GM10266 (cell line): Measurements from ENCODE around the gene PCDHGA10.
"Not testable (repeated sequence)": the region's sequence is repeated elsewhere in the genome, so short reads cannot be mapped to it uniquely, and the experiment has no call there.

Source experiments
- DNase-seq: peaks from one replicate; pipeline ENCODE4 v3.0.0; 2012; ENCODE audit errors: extremely low spot score
- TF ChIP-seq, protein P1 (sequence below): IDR thresholded peaks from 2 replicates; pipeline ENCODE4 v1.5.1; 2012; ENCODE audit warnings: mild to moderate bottlenecking, low read depth; ENCODE audit not compliant: control insufficient read depth, insufficient read depth; ENCODE audit errors: missing control alignments

The PCDHGA10 gene

DNA sequence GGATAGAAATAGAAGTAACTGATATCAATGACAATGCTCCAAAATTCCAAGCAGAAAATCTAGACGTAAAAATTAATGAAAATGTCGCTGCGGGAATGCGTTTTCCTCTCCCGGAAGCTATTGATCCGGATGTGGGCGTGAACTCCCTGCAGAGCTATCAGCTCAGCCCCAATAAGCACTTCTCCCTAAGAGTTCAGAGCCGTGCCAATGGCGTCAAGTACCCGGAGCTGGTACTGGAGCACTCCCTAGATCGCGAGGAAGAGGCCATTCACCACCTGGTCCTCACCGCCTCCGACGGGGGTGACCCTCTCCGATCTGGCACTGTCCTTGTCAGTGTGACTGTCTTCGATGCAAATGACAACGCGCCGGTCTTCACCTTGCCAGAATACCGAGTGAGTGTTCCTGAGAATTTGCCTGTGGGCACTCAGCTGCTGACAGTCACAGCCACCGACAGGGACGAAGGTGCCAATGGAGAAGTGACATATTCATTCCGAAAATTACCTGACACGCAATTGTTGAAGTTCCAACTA lies 818 bp downstream of the PCDHGA10 start:
- no peak for DNase-seq
- TF ChIP-seq, protein P1, sequence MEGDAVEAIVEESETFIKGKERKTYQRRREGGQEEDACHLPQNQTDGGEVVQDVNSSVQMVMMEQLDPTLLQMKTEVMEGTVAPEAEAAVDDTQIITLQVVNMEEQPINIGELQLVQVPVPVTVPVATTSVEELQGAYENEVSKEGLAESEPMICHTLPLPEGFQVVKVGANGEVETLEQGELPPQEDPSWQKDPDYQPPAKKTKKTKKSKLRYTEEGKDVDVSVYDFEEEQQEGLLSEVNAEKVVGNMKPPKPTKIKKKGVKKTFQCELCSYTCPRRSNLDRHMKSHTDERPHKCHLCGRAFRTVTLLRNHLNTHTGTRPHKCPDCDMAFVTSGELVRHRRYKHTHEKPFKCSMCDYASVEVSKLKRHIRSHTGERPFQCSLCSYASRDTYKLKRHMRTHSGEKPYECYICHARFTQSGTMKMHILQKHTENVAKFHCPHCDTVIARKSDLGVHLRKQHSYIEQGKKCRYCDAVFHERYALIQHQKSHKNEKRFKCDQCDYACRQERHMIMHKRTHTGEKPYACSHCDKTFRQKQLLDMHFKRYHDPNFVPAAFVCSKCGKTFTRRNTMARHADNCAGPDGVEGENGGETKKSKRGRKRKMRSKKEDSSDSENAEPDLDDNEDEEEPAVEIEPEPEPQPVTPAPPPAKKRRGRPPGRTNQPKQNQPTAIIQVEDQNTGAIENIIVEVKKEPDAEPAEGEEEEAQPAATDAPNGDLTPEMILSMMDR, result no peak

DNA sequence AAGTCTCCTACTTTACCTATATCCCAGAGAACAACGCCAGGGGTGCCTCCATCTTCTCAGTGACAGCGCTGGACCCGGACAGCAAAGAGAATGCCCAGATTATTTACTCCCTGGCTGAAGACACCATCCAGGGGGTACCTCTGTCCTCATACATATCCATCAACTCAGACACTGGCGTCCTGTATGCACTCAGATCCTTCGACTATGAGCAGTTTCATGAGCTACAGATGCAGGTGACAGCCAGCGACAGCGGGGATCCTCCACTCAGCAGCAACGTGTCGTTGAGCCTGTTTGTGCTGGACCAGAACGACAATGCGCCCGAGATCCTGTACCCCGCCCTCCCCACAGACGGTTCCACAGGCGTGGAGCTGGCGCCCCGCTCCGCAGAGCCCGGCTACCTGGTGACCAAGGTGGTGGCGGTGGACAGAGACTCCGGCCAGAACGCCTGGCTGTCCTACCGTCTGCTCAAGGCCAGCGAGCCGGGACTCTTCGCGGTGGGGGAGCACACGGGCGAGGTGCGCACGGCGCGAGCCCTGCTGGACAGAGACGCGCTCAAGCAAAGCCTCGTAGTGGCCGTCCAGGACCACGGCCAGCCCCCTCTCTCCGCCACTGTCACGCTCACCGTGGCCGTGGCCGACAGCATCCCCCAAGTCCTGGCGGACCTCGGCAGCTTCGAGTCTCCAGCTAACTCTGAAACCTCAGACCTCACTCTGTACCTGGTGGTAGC lies 1.9 kb downstream of the PCDHGA10 start:
- DNase-seq, result not testable (repeated sequence)

DNA sequence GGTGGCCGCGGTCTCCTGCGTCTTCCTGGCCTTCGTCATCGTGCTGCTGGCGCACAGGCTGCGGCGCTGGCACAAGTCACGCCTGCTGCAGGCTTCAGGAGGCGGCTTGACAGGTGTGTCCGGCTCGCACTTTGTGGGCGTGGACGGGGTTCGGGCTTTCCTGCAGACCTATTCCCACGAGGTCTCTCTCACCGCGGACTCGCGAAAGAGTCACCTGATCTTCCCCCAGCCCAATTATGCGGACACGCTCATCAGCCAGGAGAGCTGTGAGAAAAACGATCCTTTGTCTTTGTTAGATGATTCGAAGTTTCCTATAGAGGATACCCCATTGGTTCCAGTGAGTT lies 2.5 kb downstream of the PCDHGA10 start:
- DNase-seq, result not testable (repeated sequence)

DNA sequence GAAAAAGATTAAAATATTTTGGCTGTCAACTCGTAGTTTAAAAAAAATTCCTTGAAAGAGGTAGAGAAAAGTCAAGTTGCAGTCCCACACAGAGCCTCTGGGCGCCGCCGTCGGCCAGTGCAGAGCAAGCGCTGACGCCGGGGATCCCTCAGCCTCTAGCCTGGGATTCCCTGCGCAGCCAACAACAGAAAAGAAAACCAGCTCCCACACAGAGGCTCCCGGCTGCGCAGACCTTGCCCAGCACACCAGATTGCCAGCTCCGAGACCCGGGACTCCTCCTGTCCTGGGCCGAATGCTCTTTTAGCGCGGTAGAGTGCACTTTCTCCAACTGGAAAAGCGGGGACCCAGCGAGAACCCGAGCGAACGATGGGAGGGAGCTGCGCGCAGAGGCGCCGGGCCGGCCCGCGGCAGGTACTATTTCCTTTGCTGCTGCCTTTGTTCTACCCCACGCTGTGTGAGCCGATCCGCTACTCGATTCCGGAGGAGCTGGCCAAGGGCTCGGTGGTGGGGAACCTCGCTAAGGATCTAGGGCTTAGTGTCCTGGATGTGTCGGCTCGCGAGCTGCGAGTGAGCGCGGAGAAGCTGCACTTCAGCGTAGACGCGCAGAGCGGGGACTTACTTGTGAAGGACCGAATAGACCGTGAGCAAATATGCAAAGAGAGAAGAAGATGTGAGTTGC lies 4.8 kb downstream of the PCDHGA10 start, which contains the start of gene PCDHGB7:
PCDHGB7 (plus strand) TSS at position 184 of the 679 bp plus-strand sequence; CDS start at position 367, 183 bp downstream.
- TF ChIP-seq, protein P1, result peak; percentile 81
- DNase-seq, result peak; percentile 85

DNA sequence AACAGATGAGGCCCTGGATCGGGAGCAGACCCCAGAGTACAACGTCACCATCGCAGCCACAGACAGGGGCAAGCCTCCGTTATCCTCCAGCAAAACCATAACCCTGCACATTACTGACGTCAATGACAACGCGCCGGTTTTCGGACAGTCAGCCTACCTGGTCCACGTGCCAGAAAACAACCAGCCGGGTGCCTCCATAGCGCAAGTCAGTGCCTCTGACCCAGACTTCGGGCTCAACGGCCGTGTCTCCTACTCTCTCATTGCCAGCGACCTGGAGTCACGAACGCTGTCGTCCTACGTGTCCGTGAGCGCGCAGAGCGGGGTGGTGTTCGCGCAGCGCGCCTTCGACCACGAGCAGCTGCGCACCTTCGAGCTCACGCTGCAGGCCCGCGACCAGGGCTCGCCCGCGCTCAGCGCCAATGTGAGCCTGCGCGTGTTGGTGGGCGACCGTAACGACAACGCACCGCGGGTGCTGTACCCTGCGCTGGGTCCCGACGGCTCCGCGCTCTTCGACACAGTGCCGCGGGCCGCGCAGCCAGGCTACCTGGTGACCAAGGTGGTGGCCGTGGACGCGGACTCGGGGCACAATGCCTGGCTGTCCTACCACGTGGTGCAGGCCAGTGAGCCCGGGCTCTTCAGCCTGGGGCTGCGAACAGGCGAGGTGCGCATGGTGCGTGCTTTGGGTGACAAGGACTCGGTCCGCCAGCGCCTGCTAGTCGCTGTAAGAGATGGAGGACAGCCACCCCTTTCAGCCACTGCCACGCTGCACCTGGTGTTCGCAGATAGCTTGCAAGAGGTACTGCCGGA lies 6.5 kb downstream of the PCDHGA10 start:
- TF ChIP-seq, protein P1, result no peak
- no peak for DNase-seq

DNA sequence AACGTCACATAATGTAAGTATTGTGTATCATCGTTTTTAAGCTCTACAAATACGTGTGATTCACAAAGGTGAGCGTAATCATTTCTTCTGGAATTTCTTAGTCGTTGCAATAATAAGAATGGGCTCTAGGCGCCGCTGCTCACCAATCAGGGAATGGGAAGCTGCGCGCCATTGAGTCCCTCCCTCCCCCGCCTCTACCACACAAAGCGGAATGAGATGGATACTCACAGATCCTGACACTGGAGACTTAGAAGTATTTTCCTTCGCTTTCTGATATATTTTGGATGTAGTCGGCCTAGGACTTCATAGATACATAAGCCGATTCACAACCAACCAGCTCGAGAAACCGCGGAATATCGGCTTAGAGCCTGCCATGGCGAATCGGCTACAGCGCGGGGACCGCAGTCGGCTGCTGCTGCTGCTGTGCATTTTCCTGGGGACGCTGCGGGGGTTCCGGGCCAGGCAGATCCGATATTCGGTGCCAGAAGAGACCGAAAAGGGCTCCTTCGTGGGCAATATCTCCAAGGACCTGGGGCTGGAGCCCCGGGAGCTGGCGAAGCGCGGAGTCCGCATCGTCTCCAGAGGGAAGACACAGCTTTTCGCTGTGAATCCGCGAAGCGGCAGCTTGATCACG lies 8.2 kb downstream of the PCDHGA10 start, which contains the start of gene PCDHGA11:
PCDHGA11 (plus strand) TSS at position 197 of the 634 bp plus-strand sequence; CDS start at position 374, 177 bp downstream.
- TF ChIP-seq, protein P1, result peak; percentile 90
- peak; percentile 83 for DNase-seq

DNA sequence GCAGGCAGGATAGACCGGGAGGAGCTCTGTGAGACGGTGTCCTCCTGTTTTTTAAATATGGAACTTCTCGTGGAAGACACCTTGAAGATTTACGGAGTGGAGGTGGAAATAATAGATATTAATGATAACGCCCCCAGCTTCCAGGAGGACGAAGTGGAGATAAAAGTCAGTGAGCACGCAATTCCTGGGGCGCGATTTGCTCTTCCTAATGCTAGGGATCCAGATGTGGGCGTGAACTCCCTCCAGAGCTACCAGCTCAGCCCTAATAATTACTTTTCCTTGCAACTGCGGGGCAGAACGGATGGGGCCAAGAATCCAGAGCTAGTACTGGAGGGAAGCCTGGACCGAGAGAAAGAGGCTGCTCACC lies 8.7 kb downstream of the PCDHGA10 start:
- no peak for DNase-seq
- TF ChIP-seq, protein P1, result no peak
